T47D (cell line): ENCODE data around the gene THSD8.

Experiments used
- DNase-seq, 2 experiments: peaks; one replicate each; pipeline versions ENCODE4 v3.0.0 to v3.0.0-alpha.2; 2011 to 2012; ENCODE audit warnings: low read depth in 1 of 2, low spot score in 1 of 2
- JUND ChIP-seq: IDR thresholded peaks from 2 replicates; pipeline ENCODE4 v1.6.1; 2012; ENCODE audit warnings: low read depth
- in situ Hi-C: cut with HindIII; loops from 2 replicates; pipeline ENCODE4 v1.10.0; 2016; ENCODE audit warnings: low sequenced_read_pairs, low pct_unique_long_range_greater_than_20kb

The THSD8 gene

GRCh38 chr19:12783849-12784393 lies 17.9 kb upstream of the THSD8 start:
- peak in 1 of 2 experiments; percentile 82 for DNase-seq
- TF ChIP-seq JUND = no peak
- in situ Hi-C loops = no loop called here

GRCh38 chr19:12784394-12784870 lies 17.4 kb upstream of the THSD8 start:
- in situ Hi-C loops = no loop called here
- no peak for DNase-seq
- TF ChIP-seq JUND = no peak

GRCh38 chr19:12784871-12785430 lies 16.9 kb upstream of the THSD8 start:
- in situ Hi-C loops = no loop called here
- no peak for TF ChIP-seq JUND
- DNase-seq = no peak

- DNase-seq = no peak
- in situ Hi-C loops = no loop called here
- no peak for TF ChIP-seq JUND
Observed at GRCh38 chr19:12785431-12786031, 16.3 kb upstream of the THSD8 start.

GRCh38 chr19:12786141-12786870 lies 15.6 kb upstream of the THSD8 start:
- TF ChIP-seq JUND = no peak
- peak; percentile 66 to 84 for DNase-seq
- in situ Hi-C loops = no loop called here

GRCh38 chr19:12786952-12787351 lies 14.9 kb upstream of the THSD8 start:
- DNase-seq = no peak
- TF ChIP-seq JUND = no peak
- in situ Hi-C loops = no loop called here

- DNase-seq = no peak
- in situ Hi-C loops = no loop called here
- no peak for TF ChIP-seq JUND
Observed at GRCh38 chr19:12787458-12787857, 14.4 kb upstream of the THSD8 start.

- DNase-seq = no peak
- no peak for TF ChIP-seq JUND
- in situ Hi-C loops = no loop called here
Observed at GRCh38 chr19:12788042-12788681, 13.7 kb upstream of the THSD8 start.

GRCh38 chr19:12788682-12789097 lies 13.2 kb upstream of the THSD8 start:
- in situ Hi-C loops = no loop called here
- DNase-seq = peak in 1 of 2 experiments; percentile 54

GRCh38 chr19:12789098-12789903 lies 12.6 kb upstream of the THSD8 start:
- in situ Hi-C loops = no loop called here
- no peak for TF ChIP-seq JUND
- peak in 1 of 2 experiments; percentile 18 for DNase-seq

More at GRCh38 chr19:12788682-12789097, 13.2 kb upstream of the THSD8 start:
- TF ChIP-seq JUND = no peak

- no peak for TF ChIP-seq JUND
- peak; percentile 81 to 94 for DNase-seq
- in situ Hi-C loops = no loop called here
Observed at GRCh38 chr19:12789904-12790619, 11.8 kb upstream of the THSD8 start.
